ACHN (cell line): ENCODE data around the gene NANOG.
"Not testable (repeated sequence)": the region's sequence is repeated elsewhere in the genome, so short reads cannot be mapped to it uniquely, and the experiment has no call there.

Source experiments
- DNase-seq: peaks from one replicate; pipeline ENCODE4 v3.0.0-alpha.2; 2015
- in situ Hi-C: cut with HindIII; loops from 2 replicates; pipeline ENCODE4 v1.10.0; 2017; ENCODE audit warnings: low sequenced_read_pairs, low pct_ligation_motif_present, low pct_unique_long_range_greater_than_20kb

Gene NANOG

DNA sequence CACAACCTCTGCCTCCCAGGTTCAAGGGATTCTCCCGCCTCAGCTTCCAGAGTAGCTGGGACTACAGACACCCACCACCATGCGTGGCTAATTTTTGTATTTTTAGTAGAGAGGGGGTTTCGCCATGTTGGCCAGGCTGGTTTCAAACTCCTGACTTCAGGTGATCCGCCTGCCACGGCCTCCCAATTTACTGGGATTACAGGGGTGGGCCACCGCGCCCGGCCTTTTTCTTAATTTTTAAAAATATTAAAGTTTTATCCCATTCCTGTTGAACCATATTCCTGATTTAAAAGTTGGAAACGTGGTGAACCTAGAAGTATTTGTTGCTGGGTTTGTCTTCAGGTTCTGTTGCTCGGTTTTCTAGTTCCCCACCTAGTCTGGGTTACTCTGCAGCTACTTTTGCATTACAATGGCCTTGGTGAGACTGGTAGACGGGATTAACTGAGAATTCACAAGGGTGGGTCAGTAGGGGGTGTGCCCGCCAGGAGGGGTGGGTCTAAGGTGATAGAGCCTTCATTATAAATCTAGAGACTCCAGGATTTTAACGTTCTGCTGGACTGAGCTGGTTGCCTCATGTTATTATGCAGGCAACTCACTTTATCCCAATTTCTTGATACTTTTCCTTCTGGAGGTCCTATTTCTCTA, at the start of gene NANOG:
Gene NANOG (plus strand): TSS at position 519 of the 645 bp plus-strand sequence. CDS start 213 bp downstream, outside the sequence.
- DNase-seq, in situ Hi-C loops: not testable (repeated sequence)

- in situ Hi-C loops: no loop called here
- DNase-seq: no peak
Observed at GRCh38 chr12:7747246-7747645, 42.0 kb upstream of the NANOG start, which contains the start of gene CLEC4C. TSS of gene CLEC4C (minus strand) at chr12:7747375. CDS start at chr12:7747348, 27 bp downstream.

DNA sequence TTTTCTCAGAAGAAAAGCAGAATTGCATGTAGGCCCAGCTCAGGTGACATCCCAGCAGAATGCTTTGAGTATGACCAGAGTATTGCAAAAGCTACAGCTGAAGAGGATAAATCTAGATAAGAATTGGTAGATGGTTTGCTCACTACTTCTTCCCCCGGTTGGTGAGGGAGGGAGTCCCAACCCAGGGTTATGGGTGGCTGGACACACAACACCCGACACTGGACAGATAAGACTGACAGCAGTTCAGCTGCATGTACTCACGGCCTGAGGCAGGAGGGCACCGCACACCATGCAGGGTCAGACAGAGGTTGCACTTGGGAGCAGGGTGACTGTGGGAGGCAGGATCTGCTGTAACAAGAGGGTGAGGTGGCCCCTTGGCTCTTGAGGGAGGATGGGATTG, 40.4 kb upstream of the NANOG start:
- DNase-seq: no peak
- in situ Hi-C loops: no loop called here

- in situ Hi-C loops: no loop called here
- DNase-seq: no peak
Observed at GRCh38 chr12:7749442-7749841, 39.8 kb upstream of the NANOG start.

GRCh38 chr12:7750350-7750749, 38.9 kb upstream of the NANOG start:
- in situ Hi-C loops: no loop called here
- DNase-seq: no peak

GRCh38 chr12:7751394-7751793, 37.8 kb upstream of the NANOG start:
- DNase-seq: no peak
- in situ Hi-C loops: no loop called here

GRCh38 chr12:7751941-7752922, 37.0 kb upstream of the NANOG start:
- not testable (repeated sequence) for DNase-seq

GRCh38 chr12:7755668-7756067, 33.5 kb upstream of the NANOG start:
- in situ Hi-C loops, DNase-seq: not testable (repeated sequence)

More at GRCh38 chr12:7751941-7752922, 37.0 kb upstream of the NANOG start:
- in situ Hi-C loops: not testable (repeated sequence)

DNA sequence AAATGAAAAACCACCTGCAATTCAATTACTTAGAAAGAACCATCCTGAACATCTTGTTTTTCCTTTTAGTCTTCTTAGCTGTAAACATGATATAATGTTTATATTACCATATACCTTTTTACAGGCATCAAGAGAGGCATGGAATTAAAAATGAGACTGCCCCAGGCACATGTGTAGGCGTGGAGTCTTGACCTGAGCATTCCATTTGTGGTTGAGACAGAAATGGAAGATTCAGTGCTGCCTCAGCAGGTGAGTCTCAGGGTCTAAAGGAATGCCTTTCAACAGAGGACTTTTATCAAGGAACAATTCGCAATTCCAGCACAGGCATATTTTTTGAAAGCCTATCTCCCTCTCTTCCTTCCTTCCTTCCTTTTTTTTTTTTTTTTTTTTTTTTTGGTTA, 32.2 kb upstream of the NANOG start:
- in situ Hi-C loops: no loop called here
- DNase-seq: no peak

GRCh38 chr12:7758766-7759140, 30.4 kb upstream of the NANOG start:
- in situ Hi-C loops: no loop called here
- DNase-seq: no peak

- no peak for DNase-seq
Observed at GRCh38 chr12:7769999-7770398, 19.2 kb upstream of the NANOG start.

GRCh38 chr12:7781274-7781673, 7.9 kb upstream of the NANOG start:
- in situ Hi-C loops: no loop called here

More at GRCh38 chr12:7769999-7770398, 19.2 kb upstream of the NANOG start:
- in situ Hi-C loops: no loop called here

DNA sequence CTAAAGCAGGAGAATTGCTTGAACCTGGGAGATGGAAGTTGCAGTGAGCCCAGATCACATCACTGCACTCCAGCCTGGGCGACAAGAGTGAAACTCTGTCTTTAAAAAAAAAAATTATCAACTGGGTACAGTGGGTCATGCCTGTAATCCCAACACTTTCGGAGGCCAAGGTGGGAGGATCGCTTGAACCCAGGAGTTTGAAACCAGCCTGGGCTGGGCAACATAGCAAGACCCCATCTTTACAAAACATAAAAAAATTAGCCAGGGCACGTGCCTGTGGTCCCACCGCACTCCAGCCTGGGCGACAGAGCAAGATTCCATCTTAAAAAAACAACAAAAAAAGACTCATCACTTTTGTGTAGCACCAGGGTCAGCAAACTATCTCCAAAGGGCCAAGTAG, 7.1 kb upstream of the NANOG start:
- in situ Hi-C loops: no loop called here
- DNase-seq: no peak

More at GRCh38 chr12:7781274-7781673, 7.9 kb upstream of the NANOG start:
- no peak for DNase-seq

DNA sequence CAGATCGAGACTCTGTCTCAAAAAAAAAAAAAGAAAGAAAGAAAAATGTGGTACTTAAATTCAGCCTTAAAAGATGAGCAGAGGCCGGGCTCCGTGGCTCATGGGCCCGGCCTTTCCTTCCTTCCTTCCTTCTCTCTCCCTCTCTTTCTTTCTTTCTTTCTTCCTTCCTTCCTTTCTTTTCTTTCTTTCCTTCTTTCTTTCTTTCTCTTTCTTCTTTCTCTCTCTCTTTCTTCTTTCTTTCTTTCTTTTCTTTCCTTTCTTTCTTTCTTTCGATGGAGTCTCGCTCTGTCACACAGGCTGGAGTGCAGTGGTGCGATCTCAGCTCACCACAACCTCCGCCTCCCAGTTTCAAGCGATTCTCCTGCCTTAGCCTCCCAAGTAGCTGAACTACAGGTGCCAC, 5.8 kb upstream of the NANOG start:
- in situ Hi-C loops, DNase-seq: not testable (repeated sequence)

- in situ Hi-C loops: no loop called here
- no peak for DNase-seq
Observed at GRCh38 chr12:7784701-7785100, 4.5 kb upstream of the NANOG start.

GRCh38 chr12:7787574-7788293, 1.5 kb upstream of the NANOG start:
- DNase-seq: no peak
- in situ Hi-C loops: no loop called here

DNA sequence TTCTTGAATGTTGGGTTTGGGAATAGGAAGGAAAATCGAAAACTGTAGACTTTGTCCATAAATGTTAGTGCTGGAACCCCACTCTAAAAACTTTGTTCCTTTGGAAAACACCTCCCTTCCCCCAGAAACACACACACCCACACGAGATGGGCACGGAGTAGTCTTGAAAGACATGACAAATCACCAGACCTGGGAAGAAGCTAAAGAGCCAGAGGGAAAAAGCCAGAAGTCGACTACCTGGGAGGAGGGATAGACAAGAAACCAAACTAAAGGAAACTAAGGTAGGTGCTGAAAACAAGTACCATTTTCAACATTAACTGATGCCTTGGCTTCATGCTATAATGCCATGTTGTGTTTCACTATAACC, 925 bp upstream of the NANOG start:
- DNase-seq: no peak
- in situ Hi-C loops: no loop called here

GRCh38 chr12:7793211-7793610, 4.0 kb downstream of the NANOG start:
- DNase-seq: no peak
- in situ Hi-C loops: no loop called here

DNA sequence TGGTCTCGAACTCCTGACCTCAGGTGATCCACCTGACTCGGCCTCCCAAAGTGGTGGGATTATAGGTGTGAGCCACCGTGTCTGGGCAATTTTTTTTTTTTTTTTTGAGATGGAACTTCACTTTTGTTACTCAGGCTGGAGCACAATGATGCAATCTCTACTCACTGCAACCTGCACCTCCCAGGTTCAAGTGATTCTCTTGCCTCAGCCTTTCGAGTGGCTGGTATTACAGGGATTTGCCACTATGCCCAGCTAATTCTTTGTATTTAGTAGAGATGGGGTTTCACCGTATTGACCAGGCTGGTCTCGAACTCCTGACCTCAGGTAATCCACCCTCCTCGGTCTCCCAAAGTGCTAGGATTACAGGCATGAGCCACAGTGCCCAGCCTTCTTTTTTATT, 8.1 kb downstream of the NANOG start:
- in situ Hi-C loops, DNase-seq: not testable (repeated sequence)
